ENCODE results near the gene DENND1B. TPM values are rescaled to one million over a fixed set of nuclear protein-coding genes. Genes with fewer than 3 reads are reported as not detected.

The DENND1B gene
- total RNA-seq, 1 experiment from 2014 or later, result 6.3 TPM

GRCh38 chr1:197671140-197671539 lies 104.1 kb downstream of the DENND1B start:
- H4K5ac ChIP-seq (ENCODE audit: insufficient read length, low read depth, low read length), result no peak overlapping the region
- H3K27ac ChIP-seq (ENCODE audit: insufficient read length, low read depth, low read length), result no peak overlapping the region
- H2BK120ac ChIP-seq (ENCODE audit: low read depth, low read length, poor library complexity, severe bottlenecking), result no peak overlapping the region
- H3K27me3 Mint-ChIP-seq (ENCODE audit: low read depth), result no peaks in the 10 kb centered on the region
- H2BK12ac ChIP-seq (ENCODE audit: insufficient read length, low read depth, low read length), result no peak overlapping the region
- H3K56ac ChIP-seq (ENCODE audit: insufficient read length, low read depth, low read length), result no peak overlapping the region
- no peaks in the 10 kb centered on the region for H4K20me1 ChIP-seq (ENCODE audit: control insufficient read depth, insufficient read depth, insufficient read length)
- no peak overlapping the region for H3T11ph ChIP-seq (ENCODE audit: low read length)
- no peak overlapping the region for H3K14ac ChIP-seq (ENCODE audit: insufficient read depth, low read length)
- no peak overlapping the region for H4K8ac ChIP-seq (replicated peaks; ENCODE audit: insufficient read length, low read depth, low read length)
- H3K36me3 Mint-ChIP-seq (ENCODE audit: insufficient read depth in 1 of 3, low read depth in 3 of 3), result no peaks in the 10 kb centered on the region
- no peak overlapping the region for H2AK5ac ChIP-seq (ENCODE audit: insufficient read length, low read length)
- no peak overlapping the region for H4K91ac ChIP-seq (ENCODE audit: insufficient read length, low read depth, low read length)
- DNase-seq, result no peak
- no peaks in the 10 kb centered on the region for H3K27me3 ChIP-seq (ENCODE audit: insufficient read depth, low read length)
- no peak overlapping the region for H2BK5ac ChIP-seq (ENCODE audit: insufficient read length, low read length)
- H3K23me2 ChIP-seq (ENCODE audit: insufficient read length, low read depth, low read length, poor library complexity, severe bottlenecking), result no peaks in the 10 kb centered on the region
- H3K27ac Mint-ChIP-seq, result no peak overlapping the region
- H3K4me2 ChIP-seq (ENCODE audit: insufficient read depth, insufficient read length, low read length), result no peak overlapping the region
- peaks cover 9 to 10% of the 10 kb centered on the region in 2 experiments for H3K4me1 Mint-ChIP-seq
- no CpG with 5 or more reads among the region's 1 CpG for WGBS (ENCODE audit: extremely low coverage, insufficient read length, low lambda C conversion rate)
- no peak overlapping the region for H3K18ac ChIP-seq (ENCODE audit: insufficient read length, low read depth, low read length)
- no peaks in the 10 kb centered on the region for H3K4me1 ChIP-seq (ENCODE audit: insufficient read depth, low read length)
- H3K9me3 Mint-ChIP-seq, result no peaks in the 10 kb centered on the region
- no peak overlapping the region for H2AFZ ChIP-seq (ENCODE audit: low read length)
- H3K79me2 ChIP-seq (ENCODE audit: insufficient read depth, low read length), result no peaks in the 10 kb centered on the region
- H2BK20ac ChIP-seq (ENCODE audit: low read depth, low read length, poor library complexity, severe bottlenecking), result no peak overlapping the region
- no peaks in the 10 kb centered on the region for H3K9me3 ChIP-seq (ENCODE audit: control insufficient read depth, low read depth, low read length)
- no peak overlapping the region for H3K9ac ChIP-seq (ENCODE audit: extremely low read depth, insufficient read length, low read length)
- no peak overlapping the region for H3K4ac ChIP-seq (ENCODE audit: low read depth, low read length)
- no peak for TF ChIP-seq CTCF (conservative IDR thresholded peaks at IDR 0.05)
- H2BK15ac ChIP-seq (ENCODE audit: low read depth, low read length), result no peak overlapping the region
- no peak overlapping the region for H3K23ac ChIP-seq (ENCODE audit: insufficient read length, low read depth, low read length)
- no peaks in the 10 kb centered on the region for H3K79me1 ChIP-seq (ENCODE audit: insufficient read depth, low read depth, low read length, poor library complexity, severe bottlenecking)
- H3K4me3 Mint-ChIP-seq, result no peak overlapping the region
